Frontal cortex (tissue), 4 donors: ENCODE data around the gene APOA1. TPM values are rescaled to one million over a fixed set of nuclear protein-coding genes. Genes with fewer than 3 reads are reported as not detected.
A peak's percentile ranks its signal among the peaks of the same experiment; 100 is the strongest.

ENCODE experiments used
- DNase-seq, 2 donors: peaks; one replicate each; pipeline ENCODE4 v3.0.0; 2012; ENCODE audit warnings: low spot score in 2 of 2
- FAIRE-seq: peaks from 2 replicates; lab custom pipeline; 2012; peaks lifted over from hg19 to GRCh38; lab: Jason Lieb, UNC
- total RNA-seq: library from RNA; depleted of rRNA; stranded (reverse); fragments of >200 nt; gene quantifications from one replicate; pipeline ENCODE4 v1.2.3, GENCODE V29; 2014
- donor health status: control.
- donor health status: control.
- donor health status: control.

The APOA1 gene
- total RNA-seq, 1 donor from 2014 or later = not detected

- FAIRE-seq = no peak
- no peak for DNase-seq
Observed at GRCh38 chr11:116860303-116860702, 22.9 kb upstream of the APOA1 start.

DNA sequence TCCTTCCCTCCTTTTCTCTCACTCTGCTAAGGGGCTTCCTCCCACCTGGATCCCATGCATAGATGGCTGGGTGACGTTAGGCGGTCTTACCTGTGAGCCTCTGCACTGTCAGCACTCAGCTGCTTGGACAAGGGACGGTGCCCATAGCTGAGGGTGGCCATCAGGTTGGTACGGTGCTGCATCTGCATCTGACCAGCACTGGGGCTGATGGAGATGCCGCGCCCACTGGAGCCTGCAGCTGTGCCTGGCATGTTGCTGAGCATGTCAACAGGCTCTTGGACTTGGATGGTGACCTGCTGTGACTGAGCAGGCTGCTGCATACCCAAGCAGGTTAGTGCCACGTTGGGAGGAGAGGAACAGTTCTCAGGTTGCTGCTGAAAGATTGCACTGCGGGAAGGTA lies 21.8 kb upstream of the APOA1 start:
- no peak for FAIRE-seq

DNA sequence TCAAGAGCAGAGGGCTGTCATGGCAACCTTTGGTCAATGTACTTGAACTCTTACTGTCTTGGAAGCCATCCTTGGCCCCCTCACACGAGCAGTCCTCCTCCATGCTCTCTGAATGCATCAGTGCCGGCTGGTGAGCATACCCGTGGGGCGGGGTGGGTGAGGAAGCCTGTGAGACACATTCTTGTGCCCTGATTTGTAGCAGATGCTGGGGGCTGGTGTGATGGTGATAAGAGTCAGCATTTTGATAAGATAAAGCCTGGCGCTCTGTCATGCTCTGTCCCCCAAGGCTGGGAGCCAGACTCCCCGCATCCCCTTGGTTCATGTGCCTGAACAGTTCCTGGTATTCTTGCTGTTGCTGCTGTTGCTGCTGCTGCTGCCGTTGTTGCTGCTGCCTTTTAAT lies 20.5 kb upstream of the APOA1 start:
- no peak for FAIRE-seq

More for the DNA sequence above, 21.8 kb upstream of the APOA1 start:
- DNase-seq = no peak

GRCh38 chr11:116857316-116857715 lies 19.9 kb upstream of the APOA1 start:
- DNase-seq (no peak), FAIRE-seq (no peak)

More for the DNA sequence above, 20.5 kb upstream of the APOA1 start:
- DNase-seq = no peak

DNA sequence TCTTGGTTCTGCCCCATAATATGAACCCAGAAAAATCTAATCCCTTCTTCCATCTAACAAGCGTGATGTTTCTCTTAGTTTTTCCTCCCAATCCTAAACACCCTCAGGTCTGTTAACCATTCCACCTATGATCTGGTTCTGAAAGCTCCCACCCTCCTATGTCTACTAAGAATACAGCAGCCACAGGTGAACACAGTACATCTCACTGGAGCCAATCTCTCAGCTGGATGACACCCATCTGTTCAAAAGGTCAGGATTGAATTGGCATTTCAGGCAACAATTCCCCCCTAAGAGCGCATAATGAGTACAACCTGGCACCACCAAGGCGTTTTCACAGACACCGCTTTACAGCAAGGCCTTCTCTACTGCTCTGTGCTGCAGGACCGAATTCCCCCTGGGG lies 19.0 kb upstream of the APOA1 start:
- DNase-seq = no peak
- no peak for FAIRE-seq

GRCh38 chr11:116855413-116855812 lies 18.0 kb upstream of the APOA1 start:
- FAIRE-seq = no peak
- no peak for DNase-seq

GRCh38 chr11:116853461-116854073 lies 16.1 kb upstream of the APOA1 start:
- FAIRE-seq (no peak), DNase-seq (no peak)

- no peak for FAIRE-seq
- no peak for DNase-seq
Observed at GRCh38 chr11:116852261-116853031, 15.0 kb upstream of the APOA1 start.

GRCh38 chr11:116851626-116852025 lies 14.2 kb upstream of the APOA1 start:
- DNase-seq (no peak), FAIRE-seq (no peak)

- no peak for DNase-seq
- FAIRE-seq = no peak
Observed at GRCh38 chr11:116849486-116849885, 12.1 kb upstream of the APOA1 start.

GRCh38 chr11:116849060-116849459 lies 11.6 kb upstream of the APOA1 start:
- DNase-seq (no peak), FAIRE-seq (no peak)

- DNase-seq (no peak), FAIRE-seq (no peak)
Observed at GRCh38 chr11:116847612-116848011, 10.2 kb upstream of the APOA1 start.

DNA sequence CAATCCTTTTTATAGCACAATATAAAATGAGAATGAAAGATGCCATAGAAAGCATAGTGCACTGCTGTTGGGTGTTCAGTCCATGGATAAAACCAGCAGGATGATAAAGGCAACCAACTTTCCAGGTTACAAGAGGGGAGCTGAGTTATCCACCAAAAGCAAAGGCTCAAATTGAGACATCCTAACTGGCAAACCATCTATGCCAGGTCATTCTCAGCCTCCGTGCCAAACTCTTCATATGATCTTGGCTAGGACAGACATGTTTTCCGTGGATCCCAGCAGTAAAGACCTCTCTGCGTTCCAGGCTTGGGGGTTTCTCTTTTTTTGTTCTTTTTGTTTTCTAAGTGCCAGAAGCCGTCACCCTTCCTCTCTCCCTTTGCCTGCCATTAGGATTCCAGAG lies 7.3 kb upstream of the APOA1 start:
- no peak for FAIRE-seq
- DNase-seq = no peak

DNA sequence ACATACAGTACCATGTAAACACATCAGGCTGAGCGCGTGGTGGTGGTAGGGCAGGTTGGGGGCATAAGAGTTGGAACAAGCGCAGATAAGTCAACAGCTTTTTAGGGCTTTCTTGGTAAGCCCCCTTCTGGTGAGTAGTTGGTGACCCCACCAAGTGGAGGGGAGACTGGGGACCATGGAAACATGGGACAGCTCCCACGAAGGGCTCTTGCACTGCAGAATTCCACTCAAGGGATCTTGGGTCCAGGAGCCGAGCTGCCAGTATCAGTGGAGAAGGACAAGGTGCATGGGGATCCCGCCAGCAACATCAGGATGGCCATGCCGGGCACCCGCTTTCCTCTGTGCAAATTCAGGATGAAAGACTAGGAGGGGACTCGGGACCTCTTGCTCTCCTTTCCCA lies 6.2 kb upstream of the APOA1 start:
- DNase-seq = no peak
- no peak for FAIRE-seq

- DNase-seq (no peak), FAIRE-seq (no peak)
Observed at GRCh38 chr11:116842909-116843308, 5.5 kb upstream of the APOA1 start.

DNA sequence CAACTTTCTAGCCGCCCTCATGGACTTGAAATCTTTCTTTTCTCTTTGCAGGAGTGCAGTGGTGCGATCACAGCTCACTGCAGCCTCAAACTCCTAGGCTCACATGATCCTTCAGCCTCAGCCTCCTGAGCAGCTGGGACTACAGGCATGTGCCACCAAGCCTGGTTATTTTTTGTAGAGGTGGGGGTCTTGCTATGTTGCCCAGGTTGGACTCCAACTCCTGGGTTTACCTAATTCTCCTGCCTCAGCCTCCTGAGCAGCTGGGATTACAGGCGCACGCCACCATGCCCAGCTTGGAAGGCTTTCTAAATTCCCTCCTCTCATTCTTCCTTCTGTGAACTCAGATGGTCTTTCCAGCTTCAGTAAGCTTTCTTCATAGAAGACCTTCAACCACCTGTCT lies 4.7 kb upstream of the APOA1 start:
- DNase-seq (no peak), FAIRE-seq (no peak)

DNA sequence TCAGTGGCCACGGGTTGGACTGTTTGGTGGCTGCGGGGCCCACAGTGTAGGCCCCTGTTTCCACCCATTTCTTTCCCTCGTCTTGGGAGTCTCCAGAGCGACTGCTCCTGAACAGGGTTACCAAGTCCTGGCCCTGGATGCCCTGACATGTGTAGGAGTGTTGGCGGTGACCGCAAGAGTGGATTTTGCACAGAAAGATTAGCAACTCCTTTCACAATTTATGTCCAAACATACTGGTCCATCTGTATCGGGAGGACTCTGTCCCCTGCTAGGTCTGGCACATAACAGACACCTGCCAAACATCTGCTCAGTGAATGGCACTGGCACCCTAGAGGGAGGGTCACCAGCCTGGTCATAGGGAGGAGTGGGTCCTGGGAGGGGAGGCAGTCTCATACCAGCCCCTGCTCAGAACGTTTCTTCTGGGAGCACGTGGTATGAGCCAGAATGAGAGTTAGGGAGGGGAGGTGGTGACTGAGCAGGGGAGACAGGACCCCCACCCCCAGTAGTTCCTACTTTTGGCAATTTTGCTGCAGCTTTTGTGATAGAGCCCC lies 3.4 kb upstream of the APOA1 start:
- DNase-seq (no peak), FAIRE-seq (no peak)

GRCh38 chr11:116840224-116840745 lies 2.9 kb upstream of the APOA1 start:
- peak in 1 of 2 donors; percentile 46 for DNase-seq
- FAIRE-seq = no peak

GRCh38 chr11:116838321-116839084 lies 1.1 kb upstream of the APOA1 start:
- no peak for DNase-seq
- no peak for FAIRE-seq

GRCh38 chr11:116836632-116836991 lies 810 bp downstream of the APOA1 start:
- DNase-seq (no peak), FAIRE-seq (no peak)
